K562 (cell line): ENCODE results near the gene SF3A2. TPM values are rescaled to one million over a fixed set of nuclear protein-coding genes. Genes with fewer than 3 reads are reported as not detected.

Experiments
- ATF7 ChIP-seq: fragments of 450-650 bp; IDR thresholded peaks from 2 replicates; pipeline ENCODE4 v1.7.1; 2014; ENCODE audit warnings: mild to moderate bottlenecking, moderate library complexity
- CEBPG ChIP-seq, 3 experiments: fragments of 200-800 bp in 1 of 3; sonication (Bioruptor generic) in 1 of 3; sonication (generic) in 1 of 3; formaldehyde crosslinking in 1 of 3; IDR thresholded peaks in 2 of 3; conservative IDR thresholded peaks in 1 of 3; 2 replicates each; pipeline versions ENCODE4 v1.6.1 to v1.8.0; 2016 to 2022; ENCODE audit warnings: missing compliant biosample characterization in 2 of 3, missing genetic modification characterization in 2 of 3, mild to moderate bottlenecking in 1 of 3, missing genetic modification reagents in 1 of 3
- EP400 ChIP-seq: fragments of 450-650 bp; IDR thresholded peaks from 2 replicates; pipeline ENCODE4 v1.6.1; 2017; ENCODE audit warnings: antibody characterized with exemption, mild to moderate bottlenecking, moderate library complexity
- GATAD2B ChIP-seq: fragments of 450-650 bp; IDR thresholded peaks from 2 replicates; pipeline ENCODE4 v1.6.1; 2017; ENCODE audit warnings: mild to moderate bottlenecking, borderline replicate concordance
- HDAC1 ChIP-seq, 2 experiments: fragments of 450-650 bp; IDR thresholded peaks; 2 replicates each; pipeline ENCODE4 v1.6.1; 2016 to 2017; ENCODE audit warnings: inconsistent platforms in 1 of 2, mild to moderate bottlenecking in 1 of 2, moderate library complexity in 1 of 2
- NRF1 ChIP-seq, 2 experiments: fragments of 450-650 bp; IDR thresholded peaks in 1 of 2; conservative IDR thresholded peaks in 1 of 2; 2 replicates each; pipeline ENCODE4 v1.6.1; 2014; ENCODE audit warnings: mild to moderate bottlenecking in 2 of 2
- YBX1 ChIP-seq: fragments of 450-650 bp; IDR thresholded peaks from 2 replicates; pipeline ENCODE4 v1.7.1; 2016; ENCODE audit warnings: mild to moderate bottlenecking
- polyA plus RNA-seq, 8 experiments: library from polyadenylated mRNA; depleted of rRNA in 4 of 8; stranded (reverse) in 5 of 8; unstranded in 3 of 8; fragments of >200 nt; fragmentation: Nextera tagmentation in 2 of 8; fragmentation: Illumina TruSeq in 1 of 8; extraction: Ambion mirVana in 2 of 8; extraction: Trizol in 1 of 8; gene quantifications; 2 replicates each; pipeline versions ENCODE4 v1.2.1 to v1.2.3, GENCODE V29; 2011 to 2014; ENCODE audit warnings: inconsistent platforms in 1 of 8, missing spikeins in 1 of 8
- total RNA-seq, 7 experiments: library from RNA; depleted of rRNA in 6 of 7; stranded (reverse); fragments of >200 nt in 6 of 7; fragmentation: Illumina TruSeq in 2 of 7; extraction: Trizol in 2 of 7; gene quantifications; 2 replicates each; pipeline versions ENCODE4 v1.2.1 to v1.2.3, GENCODE V29; 2011 to 2021; ENCODE audit warnings: low replicate concordance in 1 of 7
- TF ChIP-seq, protein P1 (sequence below): sonication (generic); formaldehyde crosslinking; IDR thresholded peaks from 2 replicates; pipeline ENCODE4 v1.8.0; 2023; ENCODE audit warnings: mild to moderate bottlenecking, missing genetic modification reagents
- TF ChIP-seq, protein P2 (sequence below): fragments of 450-650 bp; IDR thresholded peaks from 2 replicates; pipeline ENCODE4 v1.6.1; 2014; ENCODE audit warnings: low read depth, mild to moderate bottlenecking, moderate library complexity, borderline replicate concordance

Gene SF3A2
- total and polyA plus RNA-seq, 9 of the 15 experiments (the other 6 are each of a cell fraction or from before 2014, with no cell fraction given), result 0.17 to 194 (median 22.8) TPM

DNA sequence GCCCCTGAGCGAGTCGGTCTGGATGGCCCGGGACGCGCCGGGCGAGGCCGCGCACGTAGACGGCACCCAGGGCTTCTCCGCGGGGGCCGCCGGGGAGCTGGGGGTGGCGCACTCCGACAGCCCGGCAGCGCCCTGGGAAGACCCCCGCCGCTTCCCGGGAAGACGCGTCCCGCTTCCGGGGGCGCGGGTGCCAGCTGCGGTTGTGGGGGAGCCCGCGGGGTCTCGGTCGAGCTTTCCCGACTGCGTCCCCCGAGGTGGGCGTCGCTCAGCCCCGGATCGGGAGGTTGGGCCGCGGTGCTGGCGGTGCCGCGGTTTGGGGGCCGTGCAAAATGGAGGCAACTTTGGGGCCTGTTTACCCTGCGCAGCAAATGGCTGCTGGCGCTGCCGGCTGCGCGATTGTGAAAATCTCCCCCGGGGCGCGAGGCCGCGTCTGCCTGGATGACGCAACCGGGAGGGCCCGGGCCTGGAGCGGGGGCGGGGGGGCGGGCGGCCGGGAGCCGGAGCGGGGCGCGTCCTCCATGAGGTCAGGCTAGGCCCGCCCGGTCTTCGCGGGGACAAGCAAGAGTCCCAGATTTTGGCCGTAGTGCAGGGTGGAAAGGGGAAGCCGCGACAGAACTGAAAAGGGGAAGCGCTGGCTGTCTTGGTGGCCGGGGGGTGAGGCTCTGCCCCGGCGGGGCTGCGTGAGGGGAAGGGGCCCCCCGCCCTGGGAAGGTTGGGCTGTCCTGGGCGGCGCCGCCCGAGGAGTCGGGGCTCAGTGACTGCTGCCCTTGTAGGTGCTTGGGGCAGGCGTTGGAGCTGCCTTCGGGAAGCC lies 34.0 kb downstream of the SF3A2 start (continued):
- TF ChIP-seq, protein P1, sequence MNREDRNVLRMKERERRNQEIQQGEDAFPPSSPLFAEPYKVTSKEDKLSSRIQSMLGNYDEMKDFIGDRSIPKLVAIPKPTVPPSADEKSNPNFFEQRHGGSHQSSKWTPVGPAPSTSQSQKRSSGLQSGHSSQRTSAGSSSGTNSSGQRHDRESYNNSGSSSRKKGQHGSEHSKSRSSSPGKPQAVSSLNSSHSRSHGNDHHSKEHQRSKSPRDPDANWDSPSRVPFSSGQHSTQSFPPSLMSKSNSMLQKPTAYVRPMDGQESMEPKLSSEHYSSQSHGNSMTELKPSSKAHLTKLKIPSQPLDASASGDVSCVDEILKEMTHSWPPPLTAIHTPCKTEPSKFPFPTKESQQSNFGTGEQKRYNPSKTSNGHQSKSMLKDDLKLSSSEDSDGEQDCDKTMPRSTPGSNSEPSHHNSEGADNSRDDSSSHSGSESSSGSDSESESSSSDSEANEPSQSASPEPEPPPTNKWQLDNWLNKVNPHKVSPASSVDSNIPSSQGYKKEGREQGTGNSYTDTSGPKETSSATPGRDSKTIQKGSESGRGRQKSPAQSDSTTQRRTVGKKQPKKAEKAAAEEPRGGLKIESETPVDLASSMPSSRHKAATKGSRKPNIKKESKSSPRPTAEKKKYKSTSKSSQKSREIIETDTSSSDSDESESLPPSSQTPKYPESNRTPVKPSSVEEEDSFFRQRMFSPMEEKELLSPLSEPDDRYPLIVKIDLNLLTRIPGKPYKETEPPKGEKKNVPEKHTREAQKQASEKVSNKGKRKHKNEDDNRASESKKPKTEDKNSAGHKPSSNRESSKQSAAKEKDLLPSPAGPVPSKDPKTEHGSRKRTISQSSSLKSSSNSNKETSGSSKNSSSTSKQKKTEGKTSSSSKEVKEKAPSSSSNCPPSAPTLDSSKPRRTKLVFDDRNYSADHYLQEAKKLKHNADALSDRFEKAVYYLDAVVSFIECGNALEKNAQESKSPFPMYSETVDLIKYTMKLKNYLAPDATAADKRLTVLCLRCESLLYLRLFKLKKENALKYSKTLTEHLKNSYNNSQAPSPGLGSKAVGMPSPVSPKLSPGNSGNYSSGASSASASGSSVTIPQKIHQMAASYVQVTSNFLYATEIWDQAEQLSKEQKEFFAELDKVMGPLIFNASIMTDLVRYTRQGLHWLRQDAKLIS (CRISPR knock-in tag), result no peak
- TF ChIP-seq EP400, result peak; percentile 75
- TF ChIP-seq CEBPG (CRISPR knock-in tag; IDR thresholded peaks at IDR 0.05), result peak; percentile 89
- peak; percentile 97 to 98 for TF ChIP-seq CEBPG (tag; conservative IDR thresholded peaks at IDR 0.05 in 1 of 2, IDR thresholded peaks at IDR 0.05 in 1 of 2)
- peak; percentile 63 to 71 for TF ChIP-seq NRF1 (conservative IDR thresholded peaks at IDR 0.05 in 1 of 2, IDR thresholded peaks at IDR 0.05 in 1 of 2)
- peak in 1 of 2 experiments; percentile 27; a peak in 1 of 4 replicates for TF ChIP-seq HDAC1 (IDR thresholded peaks at IDR 0.05)
- TF ChIP-seq ATF7, result peak; percentile 55
- TF ChIP-seq YBX1, result no peak
- TF ChIP-seq, protein P2, sequence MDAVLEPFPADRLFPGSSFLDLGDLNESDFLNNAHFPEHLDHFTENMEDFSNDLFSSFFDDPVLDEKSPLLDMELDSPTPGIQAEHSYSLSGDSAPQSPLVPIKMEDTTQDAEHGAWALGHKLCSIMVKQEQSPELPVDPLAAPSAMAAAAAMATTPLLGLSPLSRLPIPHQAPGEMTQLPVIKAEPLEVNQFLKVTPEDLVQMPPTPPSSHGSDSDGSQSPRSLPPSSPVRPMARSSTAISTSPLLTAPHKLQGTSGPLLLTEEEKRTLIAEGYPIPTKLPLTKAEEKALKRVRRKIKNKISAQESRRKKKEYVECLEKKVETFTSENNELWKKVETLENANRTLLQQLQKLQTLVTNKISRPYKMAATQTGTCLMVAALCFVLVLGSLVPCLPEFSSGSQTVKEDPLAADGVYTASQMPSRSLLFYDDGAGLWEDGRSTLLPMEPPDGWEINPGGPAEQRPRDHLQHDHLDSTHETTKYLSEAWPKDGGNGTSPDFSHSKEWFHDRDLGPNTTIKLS, result 0 out of 2 replicates have a peak, but pooled peaks have one; percentile 18
- TF ChIP-seq GATAD2B, result no peak
